DOHH2 (cell line): ENCODE data around the gene IRX1.

Experiments used
- H3F3A ChIP-seq: fragments of 200-600 bp; sonication (generic), shearing (Covaris generic); 2 replicates; pipeline ENCODE4 v1.6.0; 2016; ENCODE audit warnings: antibody characterized with exemption, mild to moderate bottlenecking; ENCODE audit not compliant: control insufficient read depth, insufficient read depth
- H3K27ac ChIP-seq: fragments of 200-600 bp; sonication (generic); 2 replicates; pipeline ENCODE4 v1.5.1; 2014; ENCODE audit warnings: low read depth, mild to moderate bottlenecking, low read length, moderate library complexity
- H3K27me3 ChIP-seq: fragments of 200-600 bp; sonication (generic); 2 replicates; pipeline ENCODE4 v1.6.1; 2014; ENCODE audit warnings: mild to moderate bottlenecking, low read length, mixed read lengths; ENCODE audit not compliant: control insufficient read depth
- H3K36me3 ChIP-seq: fragments of 200-600 bp; sonication (generic); 2 replicates; pipeline ENCODE4 v1.6.1; 2014; ENCODE audit warnings: mild to moderate bottlenecking, low read length, moderate library complexity, mixed read lengths; ENCODE audit not compliant: control insufficient read depth
- H3K4me1 ChIP-seq: fragments of 200-600 bp; sonication (generic); 2 replicates; pipeline ENCODE4 v1.6.1; 2014; ENCODE audit warnings: mild to moderate bottlenecking, low read length, mixed read lengths; ENCODE audit not compliant: control insufficient read depth
- H3K4me2 ChIP-seq: fragments of 200-600 bp; sonication (generic); 2 replicates; pipeline ENCODE4 v1.6.0; 2014; ENCODE audit warnings: mild to moderate bottlenecking, low read length, moderate library complexity
- H3K4me3 ChIP-seq: fragments of 200-600 bp; sonication (generic); 2 replicates; pipeline ENCODE4 v1.5.1; 2014; ENCODE audit warnings: mild to moderate bottlenecking, low read length, mixed read lengths
- H3K79me2 ChIP-seq: fragments of 200-600 bp; sonication (generic); 2 replicates; pipeline ENCODE4 v1.6.1; 2014; ENCODE audit warnings: mild to moderate bottlenecking, low read length, mixed read lengths; ENCODE audit not compliant: control insufficient read depth
- H3K9me2 ChIP-seq: fragments of 200-600 bp; sonication (generic); replicated peaks from 2 replicates; pipeline ENCODE4 v1.6.1; 2014; ENCODE audit warnings: mild to moderate bottlenecking, low read length, mixed read lengths; ENCODE audit not compliant: control insufficient read depth
- H3K9me3 ChIP-seq: fragments of 200-600 bp; sonication (generic); 2 replicates; pipeline ENCODE4 v1.6.1; 2014; ENCODE audit warnings: antibody characterized with exemption, low read length, mixed read lengths; ENCODE audit not compliant: control insufficient read depth, insufficient read depth
- H4K20me1 ChIP-seq: fragments of 200-600 bp; sonication (generic); 2 replicates; pipeline ENCODE4 v1.6.0; 2014; ENCODE audit warnings: low read depth, mild to moderate bottlenecking, antibody characterized with exemption, low read length, moderate library complexity; ENCODE audit not compliant: control insufficient read depth, insufficient read depth
- EZH2phosphoT487 ChIP-seq: fragments of 200-600 bp; sonication (generic); IDR thresholded peaks from 2 replicates; pipeline ENCODE4 v1.6.1; 2017; ENCODE audit warnings: borderline replicate concordance, mild to moderate bottlenecking, antibody characterized with exemption, low read length, moderate library complexity, mixed read lengths
- TF ChIP-seq, protein P1 (sequence below): fragments of 200-600 bp; sonication (generic); IDR thresholded peaks from one replicate; pipeline ENCODE4 v1.5.1; 2014; ENCODE audit warnings: antibody characterized with exemption, mild to moderate bottlenecking, low read depth, low read length; ENCODE audit not compliant: poor library complexity, severe bottlenecking

Gene IRX1

GRCh38 chr5:3605298-3606010, 9.8 kb downstream of the IRX1 start:
- no peaks in the 10 kb centered on the region for H4K20me1 ChIP-seq

DNA sequence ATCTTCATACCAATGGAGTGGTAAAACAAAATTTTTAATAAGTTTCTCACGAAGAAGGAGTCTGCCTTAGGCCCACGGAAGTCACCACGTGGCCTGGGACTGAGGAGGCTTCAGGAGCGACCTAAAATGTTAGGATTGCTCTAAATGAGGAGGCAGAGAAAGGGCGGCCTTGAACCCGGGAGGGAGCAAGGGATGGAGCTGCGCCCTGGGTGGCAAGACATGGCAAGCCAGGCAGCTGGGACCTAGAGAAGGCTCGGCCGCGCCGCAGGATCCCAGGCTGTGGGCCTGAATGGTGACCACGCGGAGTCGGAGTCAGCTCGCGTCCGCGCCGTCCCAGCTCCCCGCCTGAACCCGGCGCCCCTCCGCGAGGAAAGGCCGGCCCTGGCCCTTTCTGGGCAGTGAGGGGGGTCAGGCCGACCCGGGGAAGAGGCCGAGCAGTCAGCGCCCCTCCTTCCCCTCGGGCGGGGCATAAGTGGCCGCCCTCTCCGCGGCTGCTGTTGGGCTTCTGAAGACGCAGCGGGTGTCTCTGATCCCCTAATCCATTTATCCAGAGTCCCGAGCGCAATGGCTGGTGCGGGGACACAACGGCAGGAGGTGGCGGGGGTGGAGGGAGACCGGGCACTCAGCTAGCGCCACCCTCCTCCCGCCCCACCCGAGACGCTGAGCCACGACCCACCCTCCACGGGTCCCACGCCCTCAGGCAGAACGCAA, 10.6 kb downstream of the IRX1 start:
- Histone ChIP-seq H3K4me2 (no peak overlapping the region), H3K9me2 (no peaks in the 10 kb centered on the region), H3K27me3 (no peaks in the 10 kb centered on the region), H3K36me3 (no peaks in the 10 kb centered on the region), H3K9me3 (peaks cover 30% of the 10 kb centered on the region; the same call in 1 of the 2 replicates), H3K27ac (no peak overlapping the region), H3K79me2 (no peaks in the 10 kb centered on the region), H4K20me1 (no peaks in the 10 kb centered on the region), H3F3A (no peaks in the 10 kb centered on the region), H3K4me3 (no peak overlapping the region), H3K4me1 (no peaks in the 10 kb centered on the region)
- TF ChIP-seq, protein P1, sequence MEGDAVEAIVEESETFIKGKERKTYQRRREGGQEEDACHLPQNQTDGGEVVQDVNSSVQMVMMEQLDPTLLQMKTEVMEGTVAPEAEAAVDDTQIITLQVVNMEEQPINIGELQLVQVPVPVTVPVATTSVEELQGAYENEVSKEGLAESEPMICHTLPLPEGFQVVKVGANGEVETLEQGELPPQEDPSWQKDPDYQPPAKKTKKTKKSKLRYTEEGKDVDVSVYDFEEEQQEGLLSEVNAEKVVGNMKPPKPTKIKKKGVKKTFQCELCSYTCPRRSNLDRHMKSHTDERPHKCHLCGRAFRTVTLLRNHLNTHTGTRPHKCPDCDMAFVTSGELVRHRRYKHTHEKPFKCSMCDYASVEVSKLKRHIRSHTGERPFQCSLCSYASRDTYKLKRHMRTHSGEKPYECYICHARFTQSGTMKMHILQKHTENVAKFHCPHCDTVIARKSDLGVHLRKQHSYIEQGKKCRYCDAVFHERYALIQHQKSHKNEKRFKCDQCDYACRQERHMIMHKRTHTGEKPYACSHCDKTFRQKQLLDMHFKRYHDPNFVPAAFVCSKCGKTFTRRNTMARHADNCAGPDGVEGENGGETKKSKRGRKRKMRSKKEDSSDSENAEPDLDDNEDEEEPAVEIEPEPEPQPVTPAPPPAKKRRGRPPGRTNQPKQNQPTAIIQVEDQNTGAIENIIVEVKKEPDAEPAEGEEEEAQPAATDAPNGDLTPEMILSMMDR = no peak
- no peak for TF ChIP-seq EZH2phosphoT487

More at GRCh38 chr5:3605298-3606010, 9.8 kb downstream of the IRX1 start:
- no peaks in the 10 kb centered on the region for H3K36me3 ChIP-seq
- no peaks in the 10 kb centered on the region for H3K79me2 ChIP-seq
- H3K9me2 ChIP-seq = no peaks in the 10 kb centered on the region
- H3F3A ChIP-seq = no peaks in the 10 kb centered on the region
- H3K4me3 ChIP-seq = no peak overlapping the region
- no peaks in the 10 kb centered on the region for H3K27me3 ChIP-seq
- TF ChIP-seq, protein P1 = no peak
- no peak for TF ChIP-seq EZH2phosphoT487
- peaks cover 32% of the 10 kb centered on the region; the same call in 1 of the 2 replicates for H3K9me3 ChIP-seq
- no peaks in the 10 kb centered on the region for H3K4me1 ChIP-seq
- H3K4me2 ChIP-seq = no peak overlapping the region
- H3K27ac ChIP-seq = no peak overlapping the region

DNA sequence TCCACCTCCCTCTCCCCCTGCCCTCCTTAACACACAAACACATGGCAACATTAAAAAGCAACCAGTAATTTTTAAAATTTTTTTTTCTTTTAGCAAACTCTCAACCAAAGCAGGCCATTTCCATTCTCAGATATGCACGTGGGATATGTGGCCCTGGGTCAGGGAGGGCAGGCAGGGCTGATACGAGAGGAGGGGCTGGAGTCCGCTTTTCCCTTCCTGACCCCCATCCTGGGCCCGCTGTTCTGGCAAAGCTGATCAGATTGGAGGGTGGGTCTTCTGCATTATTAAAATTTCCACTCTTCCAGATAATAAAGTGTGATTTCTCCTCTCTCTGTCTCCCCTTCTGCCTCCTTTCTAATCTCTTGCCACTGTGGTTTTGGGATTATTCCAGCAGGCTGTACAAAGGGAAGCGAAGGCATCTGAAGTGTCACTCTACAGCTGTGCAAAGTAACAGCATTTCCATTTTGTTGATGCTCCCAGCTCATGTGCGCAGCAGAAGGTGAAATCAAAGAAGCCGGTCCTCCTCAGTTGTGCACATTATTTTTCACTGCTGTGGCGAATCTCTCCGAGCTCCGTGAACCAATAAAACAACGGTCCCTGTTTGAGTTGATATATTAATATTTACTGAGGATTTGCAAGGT, 12.0 kb downstream of the IRX1 start:
- Histone ChIP-seq H3K4me2 (no peak overlapping the region), H3K27ac (no peak overlapping the region), H3K9me3 (peaks cover 20% of the 10 kb centered on the region; the same call in 1 of the 2 replicates), H4K20me1 (no peaks in the 10 kb centered on the region), H3K36me3 (no peaks in the 10 kb centered on the region), H3F3A (no peaks in the 10 kb centered on the region), H3K27me3 (no peaks in the 10 kb centered on the region), H3K9me2 (no peaks in the 10 kb centered on the region), H3K79me2 (no peaks in the 10 kb centered on the region), H3K4me3 (no peak overlapping the region), H3K4me1 (no peaks in the 10 kb centered on the region)
- no peak for TF ChIP-seq EZH2phosphoT487
- TF ChIP-seq, protein P1 = no peak
